Mucosa of descending colon (tissue), 3 donors: Measurements from ENCODE around the gene RIPOR3. TPM values are rescaled to one million over a fixed set of nuclear protein-coding genes. Genes with fewer than 3 reads are reported as not detected.
"Not testable (repeated sequence)": the region's sequence is repeated elsewhere in the genome, so short reads cannot be mapped to it uniquely, and the experiment has no call there.

Experiments used
- ATAC-seq: fragments of 200-7000 bp; cut with Tn5 transposase; one replicate; pipeline ENCODE4 v1.9.1; 2020; ENCODE audit warnings: mild to moderate bottlenecking, moderate library complexity
- DNase-seq, 3 donors: peaks; one replicate each; pipeline ENCODE4 v3.0.0-alpha.2; 2020
- H3K36me3 ChIP-seq: fragments of 200-600 bp; one replicate; pipeline ENCODE4 v1.8.0; 2021; ENCODE audit warnings: low read depth, mild to moderate bottlenecking
- H3K4me1 ChIP-seq: fragments of 200-600 bp; one replicate; pipeline ENCODE4 v1.8.0; 2021; ENCODE audit warnings: low read depth, mild to moderate bottlenecking
- H3K4me3 ChIP-seq: fragments of 200-600 bp; one replicate; pipeline ENCODE4 v1.8.0; 2021; ENCODE audit warnings: mild to moderate bottlenecking
- H3K9me3 ChIP-seq: fragments of 200-600 bp; one replicate; pipeline ENCODE4 v1.8.0; 2021; ENCODE audit warnings: mild to moderate bottlenecking
- CTCF ChIP-seq: fragments of 200-600 bp; IDR thresholded peaks from one replicate; pipeline ENCODE4 v1.8.0; 2022; ENCODE audit warnings: antibody characterized with exemption, mild to moderate bottlenecking
- intact Hi-C, 2 donors: fragments of 100-400 bp; cut with DNase I in 1 of 2; cut with micrococcal nuclease in 1 of 2; formaldehyde crosslinking; loops; one replicate each; pipeline versions ENCODE4 v1.11.0 to v1.11.1; 2022; cut with DNase I, micrococcal nuclease
- total RNA-seq, 3 donors: library from RNA; stranded (reverse); fragmentation: NEBNext Ultra II Directional in 2 of 3; extraction: Animal tissue kit (Norgen Biotek cat#: 25700) in 2 of 3; gene quantifications; one replicate each; pipeline versions ENCODE4 v1.2.1 to v1.2.4, GENCODE V29; 2021 to 2023
- donor health status: DM: no; HTN: no; CAD: no; lungs with moderate emphysema.
- donor health status: DM: no; HTN: no; CAD: no.
- donor health status: DM: no; HTN: yes; CAD: no.

Gene RIPOR3
- total RNA-seq, 3 donors from 2014 or later = 2.2 to 13.4 (median 5.8) TPM

DNA sequence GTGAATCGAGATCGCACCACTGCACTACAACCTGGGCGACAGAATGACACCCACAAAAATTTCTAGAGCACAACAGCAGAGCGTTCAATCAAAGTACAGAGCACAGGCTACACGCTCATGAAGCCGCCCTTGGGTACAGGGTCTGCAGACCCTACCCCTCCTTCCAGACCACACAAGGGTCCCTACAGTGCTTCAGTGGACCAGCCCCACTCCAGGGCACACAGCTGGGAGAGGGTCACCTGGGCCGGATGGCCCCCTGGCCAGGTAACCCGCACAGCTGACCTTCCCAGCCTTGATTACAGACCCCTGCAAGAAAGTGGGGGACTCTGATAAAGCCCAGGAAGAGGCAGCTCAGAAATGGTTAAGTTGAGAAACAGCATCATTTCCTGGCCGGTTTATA, 63.6 kb downstream of the RIPOR3 start:
- H3K4me1 ChIP-seq = no peaks in the 10 kb centered on the region
- no peak for TF ChIP-seq CTCF
- H3K36me3 ChIP-seq = no peaks in the 10 kb centered on the region
- intact Hi-C loops = loop anchor here in 1 of 2 donors (10.0 kb wide), 1 partner anchor 117 kb away; no protein-coding TSS in a partner anchor
- DNase-seq (no peak), ATAC-seq (no peak)
- no peak overlapping the region for H3K4me3 ChIP-seq
- H3K9me3 ChIP-seq = no peaks in the 10 kb centered on the region

DNA sequence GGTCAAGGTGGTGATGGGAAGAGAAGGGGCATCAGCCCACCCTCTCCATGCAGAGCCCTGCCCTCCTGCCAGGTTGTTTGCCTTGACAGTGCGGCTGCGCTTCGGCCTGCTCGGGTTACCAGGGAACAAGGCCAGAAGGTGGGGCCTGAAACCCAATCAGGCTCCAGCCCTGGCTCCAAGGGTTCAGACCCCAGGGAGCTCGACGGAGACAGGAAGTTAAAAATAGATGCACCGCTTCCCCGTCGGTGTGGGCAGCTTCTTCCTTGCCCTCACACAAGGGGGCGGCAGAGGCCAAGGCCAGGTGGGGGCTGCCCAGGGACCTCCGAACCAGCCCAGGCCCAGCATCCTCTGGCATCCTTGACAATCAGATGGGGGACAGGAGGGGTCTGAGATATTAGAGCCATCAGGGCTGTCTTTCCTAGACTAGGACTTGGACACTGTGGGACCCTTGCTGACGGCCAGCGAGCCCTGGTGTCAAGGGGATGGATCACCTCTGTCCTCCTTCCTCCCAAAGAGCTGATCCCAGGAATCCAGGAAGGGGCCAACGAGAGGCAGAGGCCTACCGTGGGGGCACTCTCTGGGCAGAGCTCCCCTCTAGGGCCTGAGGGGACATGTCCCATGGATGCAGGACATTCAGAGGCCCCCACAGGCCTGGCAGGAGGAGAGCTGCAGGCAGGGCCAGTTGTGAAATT, 65.2 kb downstream of the RIPOR3 start:
- H3K4me3 ChIP-seq = no peak overlapping the region
- ATAC-seq (peak; percentile 44), DNase-seq (peak in 2 of 3 donors; percentile 26 to 57)
- no peak for TF ChIP-seq CTCF
- H3K36me3 ChIP-seq = no peaks in the 10 kb centered on the region
- intact Hi-C loops = loop anchor here in 1 of 2 donors (10.0 kb wide), 1 partner anchor 119 kb away; no protein-coding TSS in a partner anchor
- H3K4me1 ChIP-seq = no peaks in the 10 kb centered on the region
- peaks cover 4% of the 10 kb centered on the region for H3K9me3 ChIP-seq

GRCh38 chr20:50624351-50625016, 66.9 kb downstream of the RIPOR3 start:
- Histone ChIP-seq H3K36me3 (no peaks in the 10 kb centered on the region), H3K4me1 (no peaks in the 10 kb centered on the region), H3K4me3 (no peak overlapping the region), H3K9me3 (peaks cover 5% of the 10 kb centered on the region)
- ATAC-seq (peak; percentile 49), DNase-seq (no peak)
- TF ChIP-seq CTCF = no peak
- intact Hi-C loops = loop anchor here in 1 of 2 donors (10.0 kb wide), 1 partner anchor 120 kb away; no protein-coding TSS in a partner anchor

- TF ChIP-seq CTCF = no peak
- no peak for ATAC-seq
- Histone ChIP-seq H3K4me1 (no peaks in the 10 kb centered on the region), H3K4me3 (no peak overlapping the region), H3K9me3 (peaks cover 5% of the 10 kb centered on the region), H3K36me3 (no peaks in the 10 kb centered on the region)
- intact Hi-C loops = loop anchor here in 1 of 2 donors (10.0 kb wide), 1 partner anchor 124 kb away; no protein-coding TSS in a partner anchor
- no peak for DNase-seq
Observed at GRCh38 chr20:50621068-50621665, 70.2 kb downstream of the RIPOR3 start.

- intact Hi-C loops = loop anchor here in 1 of 2 donors (10.0 kb wide), 1 partner anchor 124 kb away; no protein-coding TSS in a partner anchor
- H3K4me3 ChIP-seq, H3K9me3 ChIP-seq, DNase-seq, H3K36me3 ChIP-seq, H3K4me1 ChIP-seq, ATAC-seq: not testable (repeated sequence)
Observed at GRCh38 chr20:50620459-50620858, 70.9 kb downstream of the RIPOR3 start.

DNA sequence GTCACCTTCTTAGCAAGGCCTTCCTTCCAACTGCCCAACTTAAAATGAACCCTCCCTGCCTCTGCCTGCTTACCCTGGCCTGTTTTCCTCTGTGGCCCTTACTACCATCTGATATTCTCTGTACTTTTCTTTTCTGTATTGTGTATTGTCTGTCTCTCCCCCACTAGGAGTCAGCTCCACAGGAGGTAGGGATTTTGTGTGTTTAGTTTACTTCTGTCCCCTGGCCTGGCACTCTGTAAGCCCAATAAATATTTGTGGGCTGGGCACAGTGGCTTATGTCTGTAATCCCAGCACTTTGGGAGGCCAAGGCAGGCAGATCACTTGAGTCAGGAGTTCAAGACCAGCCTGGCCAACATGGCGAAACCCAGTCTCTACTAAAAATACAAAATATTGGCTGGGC, 72.8 kb downstream of the RIPOR3 start:
- no peaks in the 10 kb centered on the region for H3K4me1 ChIP-seq
- H3K36me3 ChIP-seq = no peaks in the 10 kb centered on the region
- ATAC-seq (no peak), DNase-seq (no peak)
- no peak for TF ChIP-seq CTCF
- intact Hi-C loops = no loop called here
- peaks cover 5% of the 10 kb centered on the region for H3K9me3 ChIP-seq
- H3K4me3 ChIP-seq = no peak overlapping the region
